ENCODE data around the gene FN1.

DNA sequence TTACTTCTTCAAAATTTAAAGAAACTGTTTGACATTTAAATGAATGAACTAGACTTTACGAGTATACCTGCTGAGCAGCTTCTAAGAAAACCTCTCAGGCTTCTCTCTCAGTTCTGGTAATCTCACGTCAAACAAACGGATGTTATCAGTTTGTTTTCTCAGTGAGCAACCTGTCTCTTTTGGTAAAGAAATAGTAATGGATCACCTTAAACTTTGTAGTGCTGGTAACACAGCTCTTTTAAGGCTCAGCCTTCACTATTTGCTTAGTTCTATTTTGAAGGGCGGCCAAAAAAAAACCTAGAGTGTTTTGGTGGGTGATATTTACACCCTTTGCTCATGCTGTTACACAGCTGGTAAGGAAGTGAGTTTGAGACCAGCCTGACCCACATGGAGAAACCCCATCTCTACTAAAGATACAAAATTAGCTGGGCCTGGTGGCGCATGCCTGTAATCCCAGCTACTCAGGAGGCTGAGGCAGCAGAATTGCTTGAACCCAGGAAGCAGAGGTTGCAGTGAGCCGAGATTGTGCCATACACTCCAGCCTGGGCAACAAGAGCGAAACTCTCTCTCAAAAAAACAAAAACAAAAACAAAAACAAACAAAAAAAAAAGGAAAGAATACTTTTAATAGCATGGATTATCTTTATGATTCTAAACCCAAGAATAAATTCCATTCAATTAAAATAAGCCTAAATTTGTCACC lies 15.9 kb downstream of the FN1 start:
- TF ChIP-seq, protein P1, sequence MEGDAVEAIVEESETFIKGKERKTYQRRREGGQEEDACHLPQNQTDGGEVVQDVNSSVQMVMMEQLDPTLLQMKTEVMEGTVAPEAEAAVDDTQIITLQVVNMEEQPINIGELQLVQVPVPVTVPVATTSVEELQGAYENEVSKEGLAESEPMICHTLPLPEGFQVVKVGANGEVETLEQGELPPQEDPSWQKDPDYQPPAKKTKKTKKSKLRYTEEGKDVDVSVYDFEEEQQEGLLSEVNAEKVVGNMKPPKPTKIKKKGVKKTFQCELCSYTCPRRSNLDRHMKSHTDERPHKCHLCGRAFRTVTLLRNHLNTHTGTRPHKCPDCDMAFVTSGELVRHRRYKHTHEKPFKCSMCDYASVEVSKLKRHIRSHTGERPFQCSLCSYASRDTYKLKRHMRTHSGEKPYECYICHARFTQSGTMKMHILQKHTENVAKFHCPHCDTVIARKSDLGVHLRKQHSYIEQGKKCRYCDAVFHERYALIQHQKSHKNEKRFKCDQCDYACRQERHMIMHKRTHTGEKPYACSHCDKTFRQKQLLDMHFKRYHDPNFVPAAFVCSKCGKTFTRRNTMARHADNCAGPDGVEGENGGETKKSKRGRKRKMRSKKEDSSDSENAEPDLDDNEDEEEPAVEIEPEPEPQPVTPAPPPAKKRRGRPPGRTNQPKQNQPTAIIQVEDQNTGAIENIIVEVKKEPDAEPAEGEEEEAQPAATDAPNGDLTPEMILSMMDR (conservative IDR thresholded peaks at IDR 0.05 in 1 of 2, IDR thresholded peaks at IDR 0.05 in 1 of 2; ENCODE audit: extremely low read depth in 1 of 2, insufficient read depth in 1 of 2, low read depth in 1 of 2, low read length in 2 of 2): no peak
- no peak for TF ChIP-seq EZH2 (IDR thresholded peaks at IDR 0.05; ENCODE audit: borderline replicate concordance, low read length)

All from mammary epithelial cell (primary cell).